Measurements from ENCODE around the gene SEBOX.
"Not testable (repeated sequence)": the region's sequence is repeated elsewhere in the genome, so short reads cannot be mapped to it uniquely, and the experiment has no call there.

SEBOX gene

GRCh38 chr17:28339431-28339830 lies 25.6 kb downstream of the SEBOX start:
- Histone ChIP-seq H3K27me3 (ENCODE audit: control insufficient read depth, low read length) (no peaks in the 10 kb centered on the region), H3K4me2 (ENCODE audit: low read length) (no peak overlapping the region), H3K27ac (ENCODE audit: low read depth, low read length) (no peak overlapping the region), H3K4me1 (ENCODE audit: control insufficient read depth, low read length) (peaks cover 17% of the 10 kb centered on the region), H3K4me3 (ENCODE audit: low read length) (no peak overlapping the region), H3K36me3 (ENCODE audit: control insufficient read depth, low read length) (peaks cover 26% of the 10 kb centered on the region), H4K20me1 (ENCODE audit: control insufficient read depth, insufficient read depth, low read depth, low read length) (0 out of 2 replicates have a peak, but pooled peaks cover 3% of the 10 kb centered on the region), H3K9me3 (ENCODE audit: control insufficient read depth, insufficient read depth, low read length) (no peaks in the 10 kb centered on the region), H3K79me2 (ENCODE audit: control insufficient read depth, low read length) (peaks cover 39% of the 10 kb centered on the region), H3K9me2 (replicated peaks; ENCODE audit: control insufficient read depth, low read length) (no peaks in the 10 kb centered on the region), H3F3A (ENCODE audit: control insufficient read depth, insufficient read depth) (no peaks in the 10 kb centered on the region)
- TF ChIP-seq EZH2phosphoT487 (IDR thresholded peaks at IDR 0.05; ENCODE audit: borderline replicate concordance, low read length) (no peak), CTCF (IDR thresholded peaks at IDR 0.05; ENCODE audit: low read depth, low read length, poor library complexity, severe bottlenecking) (no peak)

DNA sequence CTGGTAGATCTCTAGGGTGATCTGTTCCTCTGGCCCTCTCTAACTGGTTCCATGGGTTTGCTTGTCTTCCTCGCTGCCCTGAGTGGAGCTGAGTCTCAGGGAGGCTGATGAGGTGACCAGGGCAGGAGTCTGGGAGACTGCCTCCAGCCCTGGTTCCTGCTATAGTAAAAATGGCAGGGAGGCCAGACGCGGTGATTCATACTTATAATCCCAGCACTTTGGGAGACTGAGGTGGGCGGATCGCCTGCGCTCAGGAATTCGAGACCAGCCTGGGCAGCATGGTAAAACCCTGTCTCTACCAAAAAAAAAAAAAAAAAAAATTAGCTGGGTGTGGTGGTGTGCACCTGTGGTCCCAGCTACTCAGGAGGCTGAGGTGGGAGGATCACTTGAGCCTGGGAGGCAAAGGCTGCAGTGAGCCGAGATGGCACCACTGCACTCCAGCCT lies 26.2 kb downstream of the SEBOX start:
- H3K27ac ChIP-seq (ENCODE audit: low read depth, low read length); H3K9me2 ChIP-seq (replicated peaks; ENCODE audit: control insufficient read depth, low read length); H3K4me2 ChIP-seq (ENCODE audit: low read length); H4K20me1 ChIP-seq (ENCODE audit: control insufficient read depth, insufficient read depth, low read depth, low read length); H3K27me3 ChIP-seq (ENCODE audit: control insufficient read depth, low read length); H3K9me3 ChIP-seq (ENCODE audit: control insufficient read depth, insufficient read depth, low read length); H3F3A ChIP-seq (ENCODE audit: control insufficient read depth, insufficient read depth); H3K4me3 ChIP-seq (ENCODE audit: low read length): not testable (repeated sequence)
- Histone ChIP-seq H3K36me3 (ENCODE audit: control insufficient read depth, low read length) (peaks cover 19% of the 10 kb centered on the region), H3K4me1 (ENCODE audit: control insufficient read depth, low read length) (peaks cover 22% of the 10 kb centered on the region), H3K79me2 (ENCODE audit: control insufficient read depth, low read length) (peaks cover 39% of the 10 kb centered on the region)

DNA sequence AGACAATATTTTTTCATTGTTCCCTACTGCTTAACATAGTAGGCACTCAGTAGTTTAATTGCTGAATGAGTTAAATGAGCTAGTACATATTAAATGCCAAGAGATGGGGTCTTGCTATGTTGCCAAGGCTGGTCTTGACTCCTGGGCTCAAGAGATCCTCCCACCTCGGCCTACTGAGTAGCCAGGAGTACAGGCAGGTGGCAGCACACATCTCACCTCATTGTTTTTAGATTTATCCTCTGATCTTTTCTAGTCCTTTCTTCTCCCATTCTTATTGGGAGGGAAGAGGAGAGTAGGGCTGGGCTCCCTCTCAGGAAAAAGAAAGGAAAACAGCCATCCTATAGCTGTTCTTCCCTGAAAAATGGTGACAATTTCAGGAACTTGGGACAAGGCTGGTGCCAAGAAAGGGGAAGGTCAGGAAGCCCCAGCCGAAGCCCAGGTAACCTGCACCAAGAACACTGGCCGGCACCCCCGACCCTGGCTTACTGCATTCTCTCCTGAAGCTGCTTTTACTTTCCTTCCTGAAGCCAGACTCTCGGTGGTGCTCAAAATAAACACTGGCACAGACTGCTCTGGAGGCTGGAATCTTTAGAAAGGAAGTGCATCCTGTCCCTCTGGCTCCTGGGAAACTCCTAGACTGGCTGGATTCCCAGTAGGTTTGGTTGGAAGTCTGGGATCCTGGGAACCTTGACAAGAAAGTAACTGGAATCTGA lies 26.8 kb downstream of the SEBOX start:
- Histone ChIP-seq H3K27ac (ENCODE audit: low read depth, low read length) (no peak overlapping the region), H3K79me2 (ENCODE audit: control insufficient read depth, low read length) (peaks cover 39% of the 10 kb centered on the region), H3K27me3 (ENCODE audit: control insufficient read depth, low read length) (no peaks in the 10 kb centered on the region), H3F3A (ENCODE audit: control insufficient read depth, insufficient read depth) (0 out of 2 replicates have a peak, but pooled peaks cover 2% of the 10 kb centered on the region), H3K9me2 (replicated peaks; ENCODE audit: control insufficient read depth, low read length) (no peaks in the 10 kb centered on the region), H3K4me3 (ENCODE audit: low read length) (no peak overlapping the region), H4K20me1 (ENCODE audit: control insufficient read depth, insufficient read depth, low read depth, low read length) (0 out of 2 replicates have a peak, but pooled peaks cover 3% of the 10 kb centered on the region), H3K4me2 (ENCODE audit: low read length) (no peak overlapping the region), H3K36me3 (ENCODE audit: control insufficient read depth, low read length) (peaks cover 16% of the 10 kb centered on the region), H3K4me1 (ENCODE audit: control insufficient read depth, low read length) (peaks cover 20% of the 10 kb centered on the region), H3K9me3 (ENCODE audit: control insufficient read depth, insufficient read depth, low read length) (no peaks in the 10 kb centered on the region)
- TF ChIP-seq EZH2phosphoT487 (IDR thresholded peaks at IDR 0.05; ENCODE audit: borderline replicate concordance, low read length): no peak
- TF ChIP-seq CTCF (IDR thresholded peaks at IDR 0.05; ENCODE audit: low read depth, low read length, poor library complexity, severe bottlenecking): no peak

Data from DOHH2 (cell line).